HepG2 (cell line): ENCODE results near the gene RFTN1.

Experiments used
- CHCHD3 ChIP-seq: sonication (generic); formaldehyde crosslinking; IDR thresholded peaks from 2 replicates; pipeline ENCODE4 v1.8.0; 2022; ENCODE audit warnings: mild to moderate bottlenecking, missing genetic modification reagents, moderate library complexity
- HNRNPK ChIP-seq: fragments of 200-400 bp; formaldehyde crosslinking; IDR thresholded peaks from 2 replicates; pipeline ENCODE4 v1.6.1; 2018; ENCODE audit warnings: low read length, low read depth, moderate library complexity, mild to moderate bottlenecking; ENCODE audit not compliant: poor library complexity, severe bottlenecking
- ZBTB20 ChIP-seq: sonication (generic); formaldehyde crosslinking; IDR thresholded peaks from 2 replicates; pipeline ENCODE4 v1.8.1; 2023; ENCODE audit warnings: missing genetic modification reagents, low read depth, mild to moderate bottlenecking, borderline replicate concordance

- TF ChIP-seq CHCHD3 (CRISPR knock-in tag) (no peak), ZBTB20 (CRISPR knock-in tag) (no peak), HNRNPK (no peak)
Measured at GRCh38 chr3:16331319-16331883, 182.1 kb downstream of the RFTN1 start.
